ENCODE results near the gene CCDC6. TPM values are rescaled to one million over a fixed set of nuclear protein-coding genes. Genes with fewer than 3 reads are reported as not detected.

Gene CCDC6
- total RNA-seq, 1 experiment from 2014 or later, result 58.4 TPM

DNA sequence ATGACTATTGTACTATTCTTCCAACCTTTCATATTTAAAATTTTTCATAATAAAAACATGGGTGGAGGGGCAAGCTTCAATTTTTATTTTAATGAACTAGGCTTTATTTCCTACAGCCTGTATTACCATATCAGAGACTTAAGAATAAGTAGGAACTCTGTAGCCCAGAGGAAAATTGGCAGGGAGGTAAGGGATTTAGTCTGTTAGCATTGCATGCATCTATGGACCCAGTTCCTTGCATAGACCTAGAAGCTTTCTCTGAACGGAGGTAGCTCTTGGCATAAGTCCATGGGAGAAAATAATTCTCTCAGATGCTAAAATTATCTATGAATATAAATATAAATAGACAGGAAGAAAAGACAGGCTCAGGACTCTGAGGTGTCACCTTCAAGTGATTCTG, 31.4 kb upstream of the CCDC6 start:
- WGBS (ENCODE audit: extremely low coverage, insufficient read length, low lambda C conversion rate), result no CpG with 5 or more reads among the region's 1 CpG
- H3K9me3 ChIP-seq (ENCODE audit: control insufficient read depth, low read depth, low read length), result no peaks in the 10 kb centered on the region
- no peak overlapping the region for H4K91ac ChIP-seq (ENCODE audit: insufficient read length, low read depth, low read length)
- no peak overlapping the region for H3K23ac ChIP-seq (ENCODE audit: insufficient read length, low read depth, low read length)
- no peak overlapping the region for H3K18ac ChIP-seq (ENCODE audit: insufficient read length, low read depth, low read length)
- H2AK5ac ChIP-seq (ENCODE audit: insufficient read length, low read length), result no peak overlapping the region
- Mint-ChIP-seq H3K4me1 (peaks cover 15 to 17% of the 10 kb centered on the region in 2 experiments), H3K9me3 (peaks cover 0 to 3% of the 10 kb centered on the region in 2 experiments; a peak in 1 of 5 replicates), H3K27me3 (ENCODE audit: low read depth) (peaks cover 1% of the 10 kb centered on the region; the same call in 1 of the 2 replicates), H3K36me3 (ENCODE audit: insufficient read depth in 1 of 3, low read depth in 3 of 3) (peaks cover 0 to 5% (median 0%) of the 10 kb centered on the region in 3 experiments; a peak in 3 of 7 replicates), H3K4me3 (no peak overlapping the region), H3K27ac (no peak overlapping the region)
- H4K8ac ChIP-seq (replicated peaks; ENCODE audit: insufficient read length, low read depth, low read length), result no peak overlapping the region
- no peaks in the 10 kb centered on the region for H4K20me1 ChIP-seq (ENCODE audit: control insufficient read depth, insufficient read depth, insufficient read length)
- TF ChIP-seq, protein P1, sequence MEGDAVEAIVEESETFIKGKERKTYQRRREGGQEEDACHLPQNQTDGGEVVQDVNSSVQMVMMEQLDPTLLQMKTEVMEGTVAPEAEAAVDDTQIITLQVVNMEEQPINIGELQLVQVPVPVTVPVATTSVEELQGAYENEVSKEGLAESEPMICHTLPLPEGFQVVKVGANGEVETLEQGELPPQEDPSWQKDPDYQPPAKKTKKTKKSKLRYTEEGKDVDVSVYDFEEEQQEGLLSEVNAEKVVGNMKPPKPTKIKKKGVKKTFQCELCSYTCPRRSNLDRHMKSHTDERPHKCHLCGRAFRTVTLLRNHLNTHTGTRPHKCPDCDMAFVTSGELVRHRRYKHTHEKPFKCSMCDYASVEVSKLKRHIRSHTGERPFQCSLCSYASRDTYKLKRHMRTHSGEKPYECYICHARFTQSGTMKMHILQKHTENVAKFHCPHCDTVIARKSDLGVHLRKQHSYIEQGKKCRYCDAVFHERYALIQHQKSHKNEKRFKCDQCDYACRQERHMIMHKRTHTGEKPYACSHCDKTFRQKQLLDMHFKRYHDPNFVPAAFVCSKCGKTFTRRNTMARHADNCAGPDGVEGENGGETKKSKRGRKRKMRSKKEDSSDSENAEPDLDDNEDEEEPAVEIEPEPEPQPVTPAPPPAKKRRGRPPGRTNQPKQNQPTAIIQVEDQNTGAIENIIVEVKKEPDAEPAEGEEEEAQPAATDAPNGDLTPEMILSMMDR (conservative IDR thresholded peaks at IDR 0.05), result no peak
- H2BK5ac ChIP-seq (ENCODE audit: insufficient read length, low read length), result no peak overlapping the region
- no peak overlapping the region for H2BK12ac ChIP-seq (ENCODE audit: insufficient read length, low read depth, low read length)
- H2BK20ac ChIP-seq (ENCODE audit: low read depth, low read length, poor library complexity, severe bottlenecking), result no peak overlapping the region
- no peak overlapping the region for H3K27ac ChIP-seq (ENCODE audit: insufficient read length, low read depth, low read length)
- no peak overlapping the region for H3K4me2 ChIP-seq (ENCODE audit: insufficient read depth, insufficient read length, low read length)
- no peak overlapping the region for H2BK15ac ChIP-seq (ENCODE audit: low read depth, low read length)
- H4K5ac ChIP-seq (ENCODE audit: insufficient read length, low read depth, low read length), result no peak overlapping the region
- DNase-seq, result no peak
- H3K79me1 ChIP-seq (ENCODE audit: insufficient read depth, low read depth, low read length, poor library complexity, severe bottlenecking), result no peaks in the 10 kb centered on the region
- H3T11ph ChIP-seq (ENCODE audit: low read length), result no peak overlapping the region
- no peak overlapping the region for H2AFZ ChIP-seq (ENCODE audit: low read length)
- H2BK120ac ChIP-seq (ENCODE audit: low read depth, low read length, poor library complexity, severe bottlenecking), result no peak overlapping the region
- no peak overlapping the region for H3K56ac ChIP-seq (ENCODE audit: insufficient read length, low read depth, low read length)
- H3K23me2 ChIP-seq (ENCODE audit: insufficient read length, low read depth, low read length, poor library complexity, severe bottlenecking), result no peaks in the 10 kb centered on the region
- H3K79me2 ChIP-seq (ENCODE audit: insufficient read depth, low read length), result no peaks in the 10 kb centered on the region
- H3K4ac ChIP-seq (ENCODE audit: low read depth, low read length), result no peak overlapping the region
- H3K27me3 ChIP-seq (ENCODE audit: insufficient read depth, low read length), result no peaks in the 10 kb centered on the region
- H3K9ac ChIP-seq (ENCODE audit: extremely low read depth, insufficient read length, low read length), result no peak overlapping the region
- H3K4me1 ChIP-seq (ENCODE audit: insufficient read depth, low read length), result no peaks in the 10 kb centered on the region; the same call in 1 of the 2 replicates
- no peak overlapping the region for H3K14ac ChIP-seq (ENCODE audit: insufficient read depth, low read length)
